HuH-7 (cell line): Measurements from ENCODE around the gene SIPA1L2.
A peak's percentile ranks its signal among the peaks of the same experiment; 100 is the strongest.

ENCODE experiments used
- DNase-seq: peaks from one replicate; pipeline ENCODE4 v3.0.0; 2011; ENCODE audit warnings: low spot score

Gene SIPA1L2

DNA sequence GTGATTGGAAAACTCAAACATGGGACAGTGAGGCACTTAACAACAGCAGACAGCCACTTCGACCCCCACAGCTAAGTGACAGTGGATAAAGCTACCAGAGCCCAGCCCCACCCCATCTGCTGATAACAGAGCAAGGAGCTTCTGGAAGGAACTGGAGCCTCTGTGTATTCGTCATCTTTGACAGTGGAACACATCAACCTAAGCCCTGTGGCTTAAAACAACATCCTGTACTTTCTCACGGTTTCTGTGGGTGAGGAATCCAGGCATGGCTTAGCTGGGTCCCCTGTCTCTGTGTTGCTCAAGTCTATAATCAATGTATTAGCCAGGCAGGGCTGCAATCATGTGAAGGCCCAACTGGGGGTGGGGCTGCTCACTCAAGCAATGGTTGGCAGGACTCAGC lies 18.4 kb upstream of the SIPA1L2 start:
- no peak for DNase-seq

- no peak for DNase-seq
Measured at GRCh38 chr1:232644209-232644608, 14.3 kb upstream of the SIPA1L2 start.

- no peak for DNase-seq
Measured at GRCh38 chr1:232643251-232643650, 13.3 kb upstream of the SIPA1L2 start.

- no peak for DNase-seq
Measured at GRCh38 chr1:232641507-232641906, 11.6 kb upstream of the SIPA1L2 start.

GRCh38 chr1:232636799-232637198 lies 6.9 kb upstream of the SIPA1L2 start:
- no peak for DNase-seq

- peak; percentile 60 for DNase-seq
Measured at GRCh38 chr1:232635778-232636356, 5.9 kb upstream of the SIPA1L2 start.

- no peak for DNase-seq
Measured at GRCh38 chr1:232635279-232635678, 5.3 kb upstream of the SIPA1L2 start.

GRCh38 chr1:232634096-232634495 lies 4.2 kb upstream of the SIPA1L2 start:
- DNase-seq = no peak

GRCh38 chr1:232630894-232631195 lies 912 bp upstream of the SIPA1L2 start:
- DNase-seq = no peak

DNA sequence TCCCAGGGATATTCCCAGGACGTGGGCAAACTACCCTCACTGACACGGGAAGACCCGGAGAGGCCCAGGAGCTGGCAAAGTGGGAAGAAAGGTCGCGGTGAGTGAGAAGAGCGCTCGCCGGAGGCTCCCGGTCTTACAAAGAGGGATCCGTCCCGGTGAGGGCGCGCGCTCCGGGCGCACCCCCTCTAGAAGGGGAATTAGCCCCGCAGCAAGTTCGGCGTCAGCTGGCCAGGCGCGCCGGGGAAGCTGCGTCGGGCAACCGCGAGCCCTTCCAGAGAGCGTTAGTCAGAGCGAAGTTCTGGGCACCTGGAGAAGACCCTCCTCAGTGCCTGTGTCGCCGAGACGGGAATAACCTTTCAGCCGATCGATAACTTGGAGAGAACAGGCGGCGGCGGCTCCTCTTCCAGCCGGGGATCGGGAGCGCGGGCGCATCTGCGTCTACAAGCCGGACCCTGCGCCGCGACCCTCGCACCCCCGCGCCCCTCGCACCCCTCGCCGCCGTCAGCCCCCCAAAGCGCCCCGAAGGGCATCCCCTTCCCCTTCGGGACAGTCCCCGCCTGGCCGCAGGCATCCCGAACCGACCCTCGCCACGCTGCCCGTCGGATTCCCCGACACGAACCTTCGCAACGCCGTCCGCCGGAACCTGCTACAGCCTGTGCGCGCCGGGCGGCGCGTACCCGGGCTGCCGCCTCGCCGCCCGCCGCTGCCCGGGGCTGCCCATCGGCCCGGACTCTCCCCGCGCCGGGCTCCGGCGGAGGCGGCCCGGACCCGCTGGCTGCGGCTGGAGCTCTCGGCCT lies 485 bp downstream of the SIPA1L2 start:
- DNase-seq = peak; percentile 36

DNA sequence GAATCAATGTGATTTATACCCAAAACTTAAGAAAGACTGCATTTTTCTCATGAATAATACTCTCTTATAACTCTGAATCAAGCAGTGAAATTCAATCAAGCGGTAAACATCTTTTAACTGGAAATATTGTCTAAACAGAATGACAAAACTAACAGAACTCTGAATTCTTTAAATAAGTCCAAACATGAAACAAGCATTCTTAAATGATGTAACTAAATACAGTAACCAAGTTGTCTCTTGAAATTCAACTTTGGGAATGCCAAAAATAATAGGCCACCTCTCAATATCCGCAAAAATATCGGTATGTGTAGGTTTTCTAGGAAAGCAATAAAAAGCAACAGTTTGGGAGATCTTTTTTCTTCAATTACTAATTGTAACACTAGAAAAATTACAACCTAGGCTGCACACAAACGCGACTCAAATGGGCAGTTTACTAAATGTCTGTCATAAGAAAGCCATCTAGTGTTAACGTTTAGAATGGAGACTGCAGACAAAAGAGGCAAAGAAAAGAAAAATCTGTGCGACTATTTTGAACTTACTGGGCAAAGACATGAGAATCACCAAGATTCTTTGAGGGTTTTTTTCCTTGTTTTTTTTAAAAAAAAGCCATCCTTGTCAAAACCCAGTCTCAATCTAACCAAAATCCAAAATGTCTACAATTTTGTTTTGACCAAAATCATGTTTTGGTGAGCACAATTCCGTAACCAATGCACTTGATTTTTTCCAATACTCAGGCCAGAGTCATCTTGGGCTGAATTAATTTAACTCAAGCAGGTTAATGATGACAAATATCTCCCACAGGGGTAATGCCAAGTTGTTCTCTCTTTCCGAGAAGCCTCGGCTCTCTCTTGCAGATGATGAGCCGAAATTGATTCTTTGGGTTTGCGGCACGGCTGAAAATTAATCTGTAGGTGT lies 1.3 kb downstream of the SIPA1L2 start:
- peak; percentile 44 for DNase-seq

DNA sequence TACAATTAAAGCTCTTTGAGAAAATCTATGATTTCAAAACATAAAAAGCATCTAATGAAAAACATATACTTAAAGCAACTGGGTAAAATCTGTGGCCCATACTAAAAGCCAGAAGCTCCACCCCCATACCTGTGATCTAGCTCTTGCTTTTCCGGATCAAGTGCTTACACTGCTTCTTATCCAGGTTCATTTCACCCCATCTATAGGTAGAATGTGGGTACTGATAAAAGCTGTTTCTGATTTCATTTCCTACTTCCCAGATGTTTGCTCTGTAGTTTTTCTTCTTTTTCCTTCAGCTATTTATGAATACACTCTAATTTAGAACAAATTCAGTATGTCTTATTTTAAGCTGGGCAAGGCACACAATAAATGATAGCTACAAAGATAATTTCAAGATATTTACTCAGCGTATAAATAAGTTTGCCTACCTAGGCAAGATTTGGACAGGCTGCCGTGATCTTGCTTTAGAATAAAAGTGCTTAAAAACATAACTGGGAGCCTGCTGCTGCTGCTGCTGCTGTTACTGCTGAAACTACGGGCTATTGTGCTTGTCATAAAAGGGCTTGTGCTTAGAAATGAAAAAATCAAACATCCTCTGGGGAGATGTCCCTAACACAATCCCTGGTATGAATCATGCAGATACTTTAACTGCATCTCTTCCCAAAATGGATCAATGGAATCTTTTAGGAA lies 2.1 kb downstream of the SIPA1L2 start:
- DNase-seq = no peak

GRCh38 chr1:232627171-232627570 lies 2.8 kb downstream of the SIPA1L2 start:
- no peak for DNase-seq

GRCh38 chr1:232626452-232626851 lies 3.5 kb downstream of the SIPA1L2 start:
- DNase-seq = no peak

DNA sequence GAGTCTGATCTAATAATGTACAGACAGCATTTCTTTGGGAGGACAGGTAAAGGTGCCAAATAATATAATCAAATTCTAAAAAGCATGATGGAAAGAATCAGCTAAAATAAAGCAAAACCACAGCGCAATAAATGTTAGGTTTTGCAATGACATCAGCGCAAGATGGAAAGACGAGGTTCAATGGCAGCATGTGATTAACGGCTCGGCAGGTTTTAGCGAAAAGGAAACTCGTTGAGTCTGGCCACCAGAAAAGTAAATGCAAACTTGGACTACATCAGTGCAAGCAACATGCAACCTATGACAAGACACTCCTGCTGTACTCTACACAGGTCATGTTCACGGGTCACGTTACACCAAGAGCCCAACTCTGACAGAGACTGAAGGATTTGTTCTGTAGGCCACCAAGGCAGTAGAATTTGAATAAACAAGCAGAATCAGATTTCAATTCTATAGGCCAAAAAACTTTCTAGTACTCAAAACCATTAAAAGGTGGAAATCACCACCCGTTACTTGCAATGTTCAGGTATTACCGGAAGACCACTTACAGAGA lies 4.5 kb downstream of the SIPA1L2 start:
- no peak for DNase-seq

DNA sequence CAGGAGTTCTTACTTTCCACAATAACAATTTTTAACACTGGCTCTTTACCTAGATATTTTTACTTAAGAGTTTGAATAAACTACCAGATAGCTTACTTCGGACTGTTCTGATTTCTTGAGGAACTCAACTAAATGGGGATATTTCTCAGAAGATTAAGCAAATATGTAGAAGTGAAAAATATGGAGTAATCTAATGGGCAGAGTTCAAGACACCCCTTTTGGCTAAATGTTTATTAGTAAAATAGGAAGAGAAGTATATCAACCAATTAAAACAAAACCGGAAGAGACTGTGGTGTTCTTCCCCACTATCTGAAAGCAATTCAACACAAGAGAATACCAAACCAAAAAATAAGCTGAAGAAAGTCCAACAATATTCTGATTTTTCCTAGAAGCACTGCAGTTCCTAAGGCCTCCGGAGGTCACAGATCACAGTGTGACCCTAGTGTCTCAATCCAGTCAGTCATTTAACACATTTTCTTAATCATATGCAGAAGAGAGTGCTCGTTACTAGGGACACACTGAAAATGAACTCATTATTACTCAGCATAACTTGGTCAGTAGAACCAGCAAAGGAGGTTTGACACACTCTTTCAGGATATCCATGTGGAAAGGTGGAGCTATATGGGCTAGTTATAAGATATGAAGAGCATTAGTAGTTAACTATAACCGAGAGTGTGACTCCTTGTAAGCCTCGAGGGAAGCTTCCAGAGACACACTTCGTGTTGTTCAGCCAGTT lies 5.2 kb downstream of the SIPA1L2 start:
- DNase-seq = no peak

- peak; percentile 40 for DNase-seq
Measured at GRCh38 chr1:232622981-232623380, 7.0 kb downstream of the SIPA1L2 start.

- DNase-seq = no peak
Measured at GRCh38 chr1:232622378-232622777, 7.6 kb downstream of the SIPA1L2 start.

GRCh38 chr1:232621050-232621449 lies 8.9 kb downstream of the SIPA1L2 start:
- DNase-seq = no peak

- no peak for DNase-seq
Measured at GRCh38 chr1:232620356-232620969, 9.5 kb downstream of the SIPA1L2 start.

DNA sequence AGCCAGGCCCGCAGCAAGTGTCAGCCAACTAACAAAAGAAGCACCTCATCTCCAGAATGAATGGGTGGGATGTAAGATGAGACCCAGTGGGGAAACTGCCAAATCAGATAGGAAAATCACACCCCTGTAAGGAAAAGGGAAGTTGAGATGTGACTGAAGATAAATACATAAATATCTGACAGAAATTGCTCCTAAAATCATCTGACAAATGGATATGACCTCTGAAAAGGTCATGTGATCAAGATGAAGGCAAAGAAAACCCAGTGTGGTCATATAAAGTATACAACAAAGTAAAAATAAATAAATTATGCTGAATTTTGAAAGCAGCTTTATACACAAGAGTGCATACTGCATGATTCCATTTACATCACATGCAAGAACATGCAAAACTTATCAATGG lies 12.7 kb downstream of the SIPA1L2 start:
- no peak for DNase-seq
